AG04449 (cell line): Measurements from ENCODE around the gene DIABLO.

Experiments used
- CTCF ChIA-PET: fragments of 350-600 bp; formaldehyde crosslinking; extraction: SDS; loops from one replicate; lab custom pipeline; 2021; ENCODE audit warnings: antibody characterized with exemption; lab: Yijun Ruan, JAX
- POLR2A ChIA-PET: fragments of 400-600, 350-600 bp; formaldehyde crosslinking; extraction: SDS; loops from one replicate; lab custom pipeline; 2020; ENCODE audit warnings: antibody characterized with exemption, inconsistent platforms; lab: Yijun Ruan, JAX
- DNase-seq: peaks from one replicate; pipeline ENCODE4 v3.0.0-alpha.2; 2010; ENCODE audit warnings: low read depth, low spot score
- H3K4me3 ChIP-seq: 2 replicates; pipeline ENCODE4 v1.5.1; 2011; ENCODE audit warnings: low read depth, mild to moderate bottlenecking, control low read depth, low read length
- TF ChIP-seq, protein P1 (sequence below): IDR thresholded peaks from one replicate; pipeline ENCODE4 v1.5.1; 2011; ENCODE audit warnings: mild to moderate bottlenecking, moderate library complexity, low read length, control low read depth, inconsistent platforms; ENCODE audit not compliant: insufficient read depth; ENCODE audit errors: missing control alignments

Gene DIABLO

DNA sequence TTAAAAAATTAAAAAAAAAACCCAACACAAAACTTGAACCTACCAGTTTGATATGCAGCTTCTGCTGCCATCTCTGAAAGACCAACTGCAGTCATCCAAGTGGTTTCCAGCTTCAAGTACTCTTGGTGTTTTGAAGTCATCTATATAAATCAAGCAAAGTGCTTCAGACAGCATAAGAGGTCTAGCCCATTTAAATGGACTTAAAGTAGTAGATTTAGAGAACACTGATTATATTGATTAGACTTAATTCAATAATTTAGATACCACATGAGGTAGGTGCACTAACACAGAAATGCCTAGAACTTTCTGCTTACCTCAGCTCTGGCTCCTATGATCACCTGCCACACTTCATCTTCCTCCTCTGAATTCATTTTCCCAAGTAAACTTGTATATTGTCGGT is 9.4 kb downstream of the DIABLO start:
- POLR2A ChIA-PET, result interaction anchor here (0.9 kb wide), 1 partner anchor 9 kb away, joined by 3 read pairs; the partner anchor contains the start of gene DIABLO
- H3K4me3 ChIP-seq, result no peak overlapping the region
- DNase-seq, result no peak
- CTCF ChIA-PET, result interaction anchor here (1.1 to 1.3 kb wide), 3 partner anchors 11 to 140 kb away, joined by 3 to 4 read pairs (median 3); no protein-coding TSS in a partner anchor
- TF ChIP-seq, protein P1, sequence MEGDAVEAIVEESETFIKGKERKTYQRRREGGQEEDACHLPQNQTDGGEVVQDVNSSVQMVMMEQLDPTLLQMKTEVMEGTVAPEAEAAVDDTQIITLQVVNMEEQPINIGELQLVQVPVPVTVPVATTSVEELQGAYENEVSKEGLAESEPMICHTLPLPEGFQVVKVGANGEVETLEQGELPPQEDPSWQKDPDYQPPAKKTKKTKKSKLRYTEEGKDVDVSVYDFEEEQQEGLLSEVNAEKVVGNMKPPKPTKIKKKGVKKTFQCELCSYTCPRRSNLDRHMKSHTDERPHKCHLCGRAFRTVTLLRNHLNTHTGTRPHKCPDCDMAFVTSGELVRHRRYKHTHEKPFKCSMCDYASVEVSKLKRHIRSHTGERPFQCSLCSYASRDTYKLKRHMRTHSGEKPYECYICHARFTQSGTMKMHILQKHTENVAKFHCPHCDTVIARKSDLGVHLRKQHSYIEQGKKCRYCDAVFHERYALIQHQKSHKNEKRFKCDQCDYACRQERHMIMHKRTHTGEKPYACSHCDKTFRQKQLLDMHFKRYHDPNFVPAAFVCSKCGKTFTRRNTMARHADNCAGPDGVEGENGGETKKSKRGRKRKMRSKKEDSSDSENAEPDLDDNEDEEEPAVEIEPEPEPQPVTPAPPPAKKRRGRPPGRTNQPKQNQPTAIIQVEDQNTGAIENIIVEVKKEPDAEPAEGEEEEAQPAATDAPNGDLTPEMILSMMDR, result no peak

- ChIA-PET POLR2A (interaction anchor here (2.0 kb wide), 1 partner anchor 10 kb away, joined by 4 read pairs; the partner anchor contains the start of gene DIABLO), CTCF (interaction anchor here (1.3 kb wide), 1 partner anchor 11 kb away, joined by 4 read pairs; no protein-coding TSS in a partner anchor)
- TF ChIP-seq, protein P1, result no peak
- DNase-seq, result no peak
- H3K4me3 ChIP-seq, result no peak overlapping the region
Measured at GRCh38 chr12:122215771-122216170, 10.1 kb downstream of the DIABLO start.

DNA sequence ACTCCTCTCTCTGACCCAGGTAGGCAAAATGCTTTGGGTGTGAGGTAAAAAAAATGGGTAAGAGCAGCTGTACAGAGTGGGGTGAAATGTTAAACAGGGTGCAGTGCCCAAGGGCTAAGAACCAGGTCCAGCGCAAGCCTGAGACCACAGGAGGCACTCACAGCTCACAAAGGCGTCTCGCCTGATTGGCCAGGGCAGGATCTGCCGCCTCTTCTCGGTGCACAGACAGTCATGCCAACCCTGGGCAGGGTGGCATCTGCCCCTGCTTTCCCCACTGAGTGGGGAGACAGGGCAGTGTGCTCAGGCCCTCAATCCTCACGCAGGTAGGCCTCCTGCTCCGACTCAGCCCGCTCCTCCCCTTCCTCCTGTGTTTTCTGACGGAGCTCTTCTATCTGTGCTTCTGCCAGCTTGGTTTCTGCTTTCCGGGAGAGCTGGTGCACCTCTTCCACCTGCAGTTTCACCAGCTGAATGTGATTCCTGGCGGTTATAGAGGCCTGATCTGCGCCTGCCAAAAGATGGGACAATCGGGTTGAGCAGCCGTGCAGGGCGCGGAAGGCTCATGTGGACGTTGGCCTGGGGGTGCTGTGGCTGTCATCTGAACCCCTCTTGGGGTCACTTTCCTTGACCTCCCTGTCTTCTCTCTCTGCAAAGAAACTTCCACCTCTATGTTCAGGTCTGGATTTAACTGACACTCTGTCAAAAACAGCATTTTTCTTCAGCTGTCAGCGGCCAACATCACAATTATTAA is 17.6 kb downstream of the DIABLO start:
- H3K4me3 ChIP-seq, result no peak overlapping the region
- CTCF ChIA-PET, result interaction anchor here (1.4 kb wide), 1 partner anchor 13 kb away, joined by 3 read pairs; no protein-coding TSS in a partner anchor
- POLR2A ChIA-PET, result no interaction called here
- TF ChIP-seq, protein P1, result no peak
- no peak for DNase-seq

DNA sequence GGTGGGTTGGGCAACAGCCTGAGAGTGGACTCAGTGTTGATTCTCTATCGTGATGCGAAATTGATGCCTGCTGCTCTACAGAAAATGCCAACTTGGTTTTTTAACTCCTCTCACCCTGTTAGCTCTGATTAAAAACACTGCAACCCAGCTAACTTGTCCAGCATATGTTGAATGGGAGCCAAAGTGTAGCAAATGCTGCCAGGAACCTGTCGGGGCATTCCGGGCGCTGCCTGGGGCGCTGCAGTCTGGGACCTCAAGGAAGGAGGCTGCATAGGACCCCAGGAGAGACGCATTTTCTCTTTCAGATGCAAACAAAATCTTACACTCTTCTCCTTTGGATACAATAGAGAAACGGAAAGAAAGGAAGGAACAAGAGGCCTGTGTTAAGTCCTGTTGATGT is 18.5 kb downstream of the DIABLO start:
- ChIA-PET POLR2A (no interaction called here), CTCF (no interaction called here)
- no peak overlapping the region for H3K4me3 ChIP-seq

GRCh38 chr12:122206976-122207375 is 18.9 kb downstream of the DIABLO start:
- TF ChIP-seq, protein P1, result no peak
- no peak for DNase-seq
- POLR2A ChIA-PET, result no interaction called here
- CTCF ChIA-PET, result no interaction called here
- no peak overlapping the region for H3K4me3 ChIP-seq

More for the DNA sequence above, 18.5 kb downstream of the DIABLO start:
- DNase-seq, result no peak
- TF ChIP-seq, protein P1, result no peak

DNA sequence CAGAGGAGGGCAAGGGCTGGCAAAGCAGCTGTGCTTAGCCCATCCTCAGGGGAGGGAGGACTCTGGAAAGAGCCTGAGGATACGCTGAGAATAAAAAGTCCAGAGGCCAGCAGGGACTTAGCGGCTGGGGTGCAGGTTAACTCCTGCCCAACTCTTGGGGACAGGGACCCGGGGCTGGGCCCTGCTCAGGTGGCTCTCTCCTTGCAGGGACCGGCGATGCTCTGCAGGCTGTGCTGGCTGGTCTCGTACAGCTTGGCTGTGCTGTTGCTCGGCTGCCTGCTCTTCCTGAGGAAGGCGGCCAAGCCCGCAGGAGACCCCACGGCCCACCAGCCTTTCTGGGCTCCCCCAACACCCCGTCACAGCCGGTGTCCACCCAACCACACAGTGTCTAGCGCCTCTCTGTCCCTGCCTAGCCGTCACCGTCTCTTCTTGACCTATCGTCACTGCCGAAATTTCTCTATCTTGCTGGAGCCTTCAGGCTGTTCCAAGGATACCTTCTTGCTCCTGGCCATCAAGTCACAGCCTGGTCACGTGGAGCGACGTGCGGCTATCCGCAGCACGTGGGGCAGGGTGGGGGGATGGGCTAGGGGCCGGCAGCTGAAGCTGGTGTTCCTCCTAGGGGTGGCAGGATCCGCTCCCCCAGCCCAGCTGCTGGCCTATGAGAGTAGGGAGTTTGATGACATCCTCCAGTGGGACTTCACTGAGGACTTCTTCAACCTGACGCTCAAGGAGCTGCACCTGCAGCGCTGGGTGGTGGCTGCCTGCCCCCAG is 19.6 kb downstream of the DIABLO start:
- no peak overlapping the region for H3K4me3 ChIP-seq
- POLR2A ChIA-PET, result no interaction called here
- TF ChIP-seq, protein P1, result no peak
- CTCF ChIA-PET, result no interaction called here
- no peak for DNase-seq
